ENCODE results near the gene SMIM43. TPM values are rescaled to one million over a fixed set of nuclear protein-coding genes. Genes with fewer than 3 reads are reported as not detected.
A peak's percentile ranks its signal among the peaks of the same experiment; 100 is the strongest.

Gene SMIM43
- not detected for total RNA-seq

- peak; percentile 9 to 61 for ATAC-seq
- peak in 1 of 2 donors; percentile 11 for DNase-seq (ENCODE audit: low spot score in 2 of 2)
- no peaks in the 10 kb centered on the region for H3K9me3 Mint-ChIP-seq
These were observed at the start of gene SMIM43 for GRCh38 chr4:121764702-121765367. SMIM43 (minus strand) TSS chr4:121765164; CDS start chr4:121765105, 59 bp downstream.

GRCh38 chr4:121814756-121815155, 49.8 kb upstream of the SMIM43 start:
- ATAC-seq: no peak
- peaks cover 10 to 21% of the 10 kb centered on the region in 2 donors for H3K36me3 Mint-ChIP-seq
- no peaks in the 10 kb centered on the region for H3K9me3 Mint-ChIP-seq
- no peak overlapping the region for H3K27ac Mint-ChIP-seq
- DNase-seq (ENCODE audit: low spot score in 2 of 2): no peak

More at GRCh38 chr4:121764702-121765367, at the start of gene SMIM43:
- H3K27ac Mint-ChIP-seq: no peak within 1 kb of the TSS
- peaks cover 7 to 11% of the 10 kb centered on the region in 2 donors for H3K36me3 Mint-ChIP-seq

DNA sequence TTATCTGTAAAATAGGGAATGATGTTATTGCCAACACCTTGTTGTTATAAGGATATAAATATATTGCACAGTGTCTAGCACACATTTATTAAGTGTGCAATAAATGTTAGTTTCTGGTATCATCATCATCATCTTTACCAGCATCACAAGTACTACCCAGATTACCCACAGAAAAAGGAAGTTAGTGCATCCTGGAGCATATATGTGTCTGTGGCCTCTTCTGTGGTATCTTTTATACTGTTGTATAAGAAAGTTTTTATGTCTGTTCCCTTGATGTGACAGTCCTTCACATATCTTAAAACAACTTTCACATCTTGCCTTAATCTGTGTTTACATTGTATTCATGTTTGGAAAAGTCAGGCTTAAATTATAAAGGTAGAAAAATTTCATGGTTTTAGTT, 46.2 kb upstream of the SMIM43 start:
- H3K9me3 Mint-ChIP-seq: no peaks in the 10 kb centered on the region
- H3K27ac Mint-ChIP-seq: no peak overlapping the region
- ATAC-seq (peak in 1 of 2 donors; percentile 47), DNase-seq (ENCODE audit: low spot score in 2 of 2) (no peak)
- H3K36me3 Mint-ChIP-seq: peaks cover 0 to 13% of the 10 kb centered on the region in 2 donors

- Mint-ChIP-seq H3K36me3 (peaks cover 21 to 29% of the 10 kb centered on the region in 2 donors), H3K27ac (peak overlapping the region in 1 of 2 donors; percentile 10)
- ATAC-seq: no peak
These were observed 41.4 kb upstream of the SMIM43 start for GRCh38 chr4:121806411-121806810.

GRCh38 chr4:121801715-121802075, 36.7 kb upstream of the SMIM43 start:
- Mint-ChIP-seq H3K36me3 (peaks cover 29 to 32% of the 10 kb centered on the region in 2 donors), H3K9me3 (no peaks in the 10 kb centered on the region), H3K27ac (peak overlapping the region; percentile 97 to 98)
- ATAC-seq (no peak), DNase-seq (ENCODE audit: low spot score in 2 of 2) (no peak)

More at GRCh38 chr4:121806411-121806810, 41.4 kb upstream of the SMIM43 start:
- H3K9me3 Mint-ChIP-seq: no peaks in the 10 kb centered on the region
- DNase-seq (ENCODE audit: low spot score in 2 of 2): no peak

- Mint-ChIP-seq H3K27ac (peak within 1 kb of the TSS; percentile 97 to 98), H3K36me3 (peaks cover 29 to 32% of the 10 kb centered on the region in 2 donors), H3K9me3 (no peaks in the 10 kb centered on the region)
- DNase-seq (ENCODE audit: low spot score in 2 of 2): peak; percentile 94 to 95
- ATAC-seq: peak; percentile 81 to 83
These were observed 36.2 kb upstream of the SMIM43 start, which contains the start of gene EXOSC9 for GRCh38 chr4:121800961-121801714. EXOSC9 (plus strand) TSS chr4:121801323; CDS start chr4:121801425, 102 bp downstream.

DNA sequence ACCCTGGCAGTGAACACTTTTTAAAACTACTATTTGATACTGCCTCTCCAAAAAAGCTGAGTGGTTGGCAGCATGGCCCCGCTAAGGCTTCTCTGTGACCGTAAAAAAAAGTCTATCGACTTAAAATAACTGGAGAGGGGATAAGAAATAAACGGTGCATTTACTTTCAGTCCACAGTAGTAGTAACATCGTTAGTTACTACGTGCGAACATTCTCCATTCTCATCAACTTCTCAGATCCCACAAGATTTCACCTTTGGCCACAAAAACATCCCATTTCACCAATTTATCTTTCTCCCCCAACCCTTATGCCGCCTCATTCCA, 35.6 kb upstream of the SMIM43 start:
- ATAC-seq (peak; percentile 6 to 45), DNase-seq (ENCODE audit: low spot score in 2 of 2) (no peak)
- no peaks in the 10 kb centered on the region for H3K9me3 Mint-ChIP-seq
- H3K36me3 Mint-ChIP-seq: peaks cover 29 to 32% of the 10 kb centered on the region in 2 donors
- peak overlapping the region; percentile 97 to 98 for H3K27ac Mint-ChIP-seq

DNA sequence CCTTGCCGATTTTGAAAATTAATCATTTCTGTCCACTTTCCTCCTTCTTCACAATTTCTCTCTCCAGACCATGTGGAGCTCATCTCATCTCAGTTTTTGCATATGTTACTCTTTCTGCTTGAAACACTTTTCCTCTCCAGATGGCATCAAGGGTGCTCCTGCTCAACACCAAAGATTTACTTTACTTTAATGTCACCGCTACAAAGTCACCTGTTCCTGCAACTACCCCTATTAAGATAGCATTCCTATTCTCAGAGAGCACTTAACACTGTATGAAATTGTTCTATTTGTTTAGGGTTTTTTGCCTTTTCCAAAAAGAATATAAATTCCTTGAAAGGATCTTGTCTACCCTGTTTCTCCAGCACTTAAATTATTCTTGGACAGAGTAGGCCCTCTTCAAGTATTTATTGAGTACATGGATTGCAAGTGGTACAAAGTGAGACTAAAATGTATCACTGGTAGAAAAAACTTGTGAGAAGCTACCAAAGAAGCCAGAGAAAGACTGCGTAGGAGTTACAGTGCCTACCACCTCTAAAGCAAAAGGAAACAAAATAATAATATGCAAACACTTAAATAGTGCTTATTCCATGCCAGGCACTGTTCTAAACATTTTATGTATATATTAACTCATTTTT, 35.0 kb upstream of the SMIM43 start:
- DNase-seq (ENCODE audit: low spot score in 2 of 2) (no peak), ATAC-seq (no peak)
- Mint-ChIP-seq H3K9me3 (no peaks in the 10 kb centered on the region), H3K27ac (peak overlapping the region; percentile 97 to 98), H3K36me3 (peaks cover 23 to 28% of the 10 kb centered on the region in 2 donors)

DNA sequence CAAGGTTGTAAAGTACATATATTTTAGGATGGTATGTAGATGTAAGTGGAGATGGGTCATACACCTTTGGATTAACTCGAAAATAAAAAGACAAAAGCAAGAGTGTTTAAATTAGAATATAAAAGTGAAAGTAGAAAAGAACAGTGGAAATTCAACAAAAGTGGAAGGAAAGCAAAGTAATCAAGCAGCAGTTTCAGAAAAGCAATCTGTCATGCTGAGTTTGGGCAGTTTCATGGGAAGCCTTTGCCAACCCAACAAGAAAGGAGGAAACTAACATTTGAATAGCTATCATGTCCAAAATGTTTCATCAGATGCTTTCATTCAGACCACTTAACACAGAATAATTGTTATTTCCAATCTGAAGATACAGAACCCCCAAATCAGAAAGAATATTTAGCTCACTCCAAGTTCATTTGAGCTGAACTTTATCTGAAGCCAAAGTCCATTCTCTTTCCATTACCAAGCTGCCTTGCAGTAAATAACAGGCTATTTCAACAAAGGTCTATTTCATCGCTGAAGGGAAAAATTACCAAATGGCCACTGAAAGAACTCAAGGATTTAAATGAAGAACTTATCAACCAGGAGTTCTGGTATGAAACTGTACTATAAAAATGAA, 34.4 kb upstream of the SMIM43 start:
- DNase-seq (ENCODE audit: low spot score in 2 of 2): no peak
- Mint-ChIP-seq H3K27ac (peak overlapping the region; percentile 77 to 97), H3K9me3 (no peaks in the 10 kb centered on the region), H3K36me3 (peaks cover 23 to 25% of the 10 kb centered on the region in 2 donors)
- ATAC-seq: no peak

- no peak overlapping the region for H3K27ac Mint-ChIP-seq
- DNase-seq (ENCODE audit: low spot score in 2 of 2) (no peak), ATAC-seq (no peak)
- H3K9me3 Mint-ChIP-seq: no peaks in the 10 kb centered on the region
- H3K36me3 Mint-ChIP-seq: peaks cover 7 to 9% of the 10 kb centered on the region in 2 donors
These were observed 31.3 kb upstream of the SMIM43 start for GRCh38 chr4:121796283-121796682.

- no peaks in the 10 kb centered on the region for H3K9me3 Mint-ChIP-seq
These were observed 29.7 kb upstream of the SMIM43 start for GRCh38 chr4:121794505-121795188.

DNA sequence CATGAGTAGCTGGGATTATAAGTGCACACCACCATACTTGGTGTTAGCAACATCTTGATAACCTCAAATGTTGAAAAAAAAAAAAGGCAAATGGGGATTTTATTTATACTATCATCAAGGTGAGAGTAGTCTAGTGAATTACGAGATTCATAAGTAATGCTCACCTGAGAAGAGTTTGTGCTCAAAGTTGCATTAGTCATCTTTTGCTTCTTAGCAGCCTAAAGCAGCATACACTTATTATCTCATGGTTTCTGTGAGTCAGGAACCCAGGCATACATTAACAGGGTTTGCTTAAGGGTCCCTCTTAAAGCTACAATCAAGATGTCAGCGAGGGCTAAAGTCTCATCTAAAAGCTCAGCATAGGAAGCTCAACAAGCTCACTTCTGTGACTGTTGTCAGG, 28.0 kb upstream of the SMIM43 start:
- no peaks in the 10 kb centered on the region for H3K36me3 Mint-ChIP-seq
- ATAC-seq (peak in 1 of 2 donors; percentile 42), DNase-seq (ENCODE audit: low spot score in 2 of 2) (no peak)
- H3K27ac Mint-ChIP-seq: no peak overlapping the region
- H3K9me3 Mint-ChIP-seq: no peaks in the 10 kb centered on the region

More at GRCh38 chr4:121794505-121795188, 29.7 kb upstream of the SMIM43 start:
- DNase-seq (ENCODE audit: low spot score in 2 of 2) (no peak), ATAC-seq (no peak)
- no peaks in the 10 kb centered on the region for H3K36me3 Mint-ChIP-seq
- no peak overlapping the region for H3K27ac Mint-ChIP-seq

GRCh38 chr4:121791481-121791880, 26.5 kb upstream of the SMIM43 start:
- H3K27ac Mint-ChIP-seq: no peak overlapping the region
- ATAC-seq: no peak
- DNase-seq (ENCODE audit: low spot score in 2 of 2): no peak
- H3K9me3 Mint-ChIP-seq: no peaks in the 10 kb centered on the region
- no peaks in the 10 kb centered on the region for H3K36me3 Mint-ChIP-seq

GRCh38 chr4:121790976-121791375, 26.0 kb upstream of the SMIM43 start:
- ATAC-seq: no peak

DNA sequence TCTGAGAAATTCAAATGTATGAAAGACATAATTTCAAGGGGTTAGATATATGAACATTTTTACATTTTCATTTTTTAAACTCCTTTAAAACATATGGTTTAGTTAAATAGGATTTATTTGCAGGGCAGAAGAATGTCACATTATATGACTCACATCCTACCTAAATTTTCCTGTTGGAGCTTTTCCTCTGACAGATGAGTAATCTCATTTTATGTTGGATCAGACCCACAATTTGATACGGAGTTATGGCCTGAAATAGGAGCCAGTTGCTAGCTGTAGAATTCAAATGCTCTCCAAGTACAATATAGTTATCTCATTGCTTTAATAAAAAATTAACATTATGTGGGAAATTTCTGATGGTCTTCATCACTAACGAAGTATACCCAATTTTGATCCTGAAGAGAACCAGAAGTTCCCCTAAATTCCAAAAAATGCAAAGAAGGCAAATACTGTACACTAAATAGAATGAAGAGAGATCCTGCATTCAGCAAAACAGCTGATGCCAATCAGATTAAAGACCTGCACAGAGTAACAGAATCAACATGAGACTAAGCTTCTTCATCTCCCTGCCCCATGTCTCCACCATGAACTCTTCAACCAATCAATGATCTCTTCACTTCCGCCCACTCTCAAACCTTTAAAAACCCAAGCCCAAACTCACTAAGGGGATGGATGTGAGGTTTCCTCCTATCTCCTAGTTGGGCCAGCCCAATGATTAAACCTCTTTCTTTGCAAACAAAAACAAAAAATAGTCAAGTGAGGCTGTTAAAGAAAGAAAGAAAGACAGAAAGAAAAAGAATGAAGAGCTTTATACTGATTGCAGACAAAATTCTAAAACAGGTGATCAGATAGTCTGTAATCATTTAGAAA, 25.2 kb upstream of the SMIM43 start:
- no peak overlapping the region for H3K27ac Mint-ChIP-seq
- H3K36me3 Mint-ChIP-seq: no peaks in the 10 kb centered on the region
- DNase-seq (ENCODE audit: low spot score in 2 of 2): no peak
- H3K9me3 Mint-ChIP-seq: no peaks in the 10 kb centered on the region
- no peak for ATAC-seq

More at GRCh38 chr4:121790976-121791375, 26.0 kb upstream of the SMIM43 start:
- Mint-ChIP-seq H3K27ac (no peak overlapping the region), H3K36me3 (no peaks in the 10 kb centered on the region), H3K9me3 (no peaks in the 10 kb centered on the region)
- no peak for DNase-seq (ENCODE audit: low spot score in 2 of 2)

Measured in activated naive CD4-positive, alpha-beta T cell treated with anti-CD3 and anti-CD28 coated beads, Interleukin-2, amount 50 U/mL, for 72 hours (primary cell).